ENCODE results near the gene BIN1.

- TF ChIP-seq CTCF (IDR thresholded peaks at IDR 0.05) (no peak), EP300 (IDR thresholded peaks at IDR 0.05) (no peak), POLR2A (IDR thresholded peaks at IDR 0.05) (no peak)
Measured at GRCh38 chr2:127041259-127041970, 65.5 kb downstream of the BIN1 start.
